Ureter (tissue), 1 donor: ENCODE results near the gene PARP15. TPM values are rescaled to one million over a fixed set of nuclear protein-coding genes. Genes with fewer than 3 reads are reported as not detected.
"Not testable (repeated sequence)": the region's sequence is repeated elsewhere in the genome, so short reads cannot be mapped to it uniquely, and the experiment has no call there.

Experiments used
- DNase-seq: peaks from one replicate; pipeline ENCODE4 v3.0.0-alpha.2; 2020; ENCODE audit warnings: low spot score
- total RNA-seq: library from RNA; stranded (reverse); gene quantifications from one replicate; pipeline ENCODE4 v1.2.4, GENCODE V29; 2023
- donor health status: DM: yes; HTN: yes; CAD: no.

The PARP15 gene
- total RNA-seq, 1 donor from 2014 or later, result 3.9 TPM

DNA sequence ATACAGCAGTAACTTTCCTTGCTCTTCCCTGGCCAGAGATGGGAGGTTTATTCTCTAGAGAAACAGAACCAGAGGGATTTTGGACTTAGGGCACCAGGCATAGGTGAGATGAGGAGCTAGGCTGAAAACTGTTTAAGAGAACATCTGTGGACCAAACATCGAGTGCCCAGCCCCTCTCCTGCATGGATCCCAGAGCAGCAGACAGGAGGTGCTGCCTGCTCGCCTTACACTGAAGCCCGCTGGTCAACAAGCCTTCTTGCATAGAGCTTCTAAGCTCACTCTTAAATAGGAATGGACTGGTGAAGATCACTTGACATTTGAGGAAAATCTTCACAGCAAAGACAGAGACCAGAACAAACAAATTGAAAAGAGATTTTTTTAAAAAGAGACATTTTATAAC lies 41.2 kb downstream of the PARP15 start:
- DNase-seq, result no peak

DNA sequence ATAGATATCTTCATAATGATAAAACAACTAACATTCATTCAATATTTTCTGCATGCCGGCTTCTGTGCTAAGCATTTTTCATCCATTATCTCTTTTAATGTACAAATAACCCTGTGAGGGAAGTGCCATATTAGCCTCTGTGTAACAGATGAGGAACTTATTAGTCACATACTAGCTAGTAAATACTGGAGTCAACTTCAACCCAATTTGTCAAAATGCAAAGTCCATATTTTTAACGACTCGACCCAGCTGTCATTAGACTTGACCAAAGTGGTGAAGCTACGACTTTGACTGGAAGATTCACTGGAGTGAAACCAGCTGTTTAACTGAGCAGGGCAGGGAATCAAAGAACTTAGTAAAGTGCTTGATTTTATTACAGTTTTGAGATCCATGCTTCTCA lies 41.6 kb downstream of the PARP15 start:
- DNase-seq, result no peak

GRCh38 chr3:122620399-122620798 lies 42.9 kb downstream of the PARP15 start:
- no peak for DNase-seq

DNA sequence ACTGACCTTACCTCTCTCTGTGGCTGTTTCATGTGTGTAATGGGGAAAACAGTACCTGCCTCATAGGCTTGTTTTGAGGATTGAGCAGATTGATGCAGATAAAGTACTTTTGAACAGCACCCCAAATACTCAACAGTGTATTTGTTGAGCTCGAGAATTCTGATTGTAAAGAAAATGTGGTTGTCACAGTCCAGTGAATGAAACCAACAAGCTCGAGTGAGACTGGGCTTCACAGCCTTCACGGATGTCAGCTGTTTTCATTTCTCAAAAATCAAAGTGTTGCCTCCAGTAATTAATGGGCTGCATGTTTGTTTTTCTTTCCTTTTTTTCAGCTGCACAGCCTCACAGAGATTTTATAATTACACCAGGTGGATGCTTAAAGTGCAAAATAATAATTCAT lies 43.7 kb downstream of the PARP15 start:
- no peak for DNase-seq

GRCh38 chr3:122623031-122623829 lies 45.8 kb downstream of the PARP15 start:
- no peak for DNase-seq

DNA sequence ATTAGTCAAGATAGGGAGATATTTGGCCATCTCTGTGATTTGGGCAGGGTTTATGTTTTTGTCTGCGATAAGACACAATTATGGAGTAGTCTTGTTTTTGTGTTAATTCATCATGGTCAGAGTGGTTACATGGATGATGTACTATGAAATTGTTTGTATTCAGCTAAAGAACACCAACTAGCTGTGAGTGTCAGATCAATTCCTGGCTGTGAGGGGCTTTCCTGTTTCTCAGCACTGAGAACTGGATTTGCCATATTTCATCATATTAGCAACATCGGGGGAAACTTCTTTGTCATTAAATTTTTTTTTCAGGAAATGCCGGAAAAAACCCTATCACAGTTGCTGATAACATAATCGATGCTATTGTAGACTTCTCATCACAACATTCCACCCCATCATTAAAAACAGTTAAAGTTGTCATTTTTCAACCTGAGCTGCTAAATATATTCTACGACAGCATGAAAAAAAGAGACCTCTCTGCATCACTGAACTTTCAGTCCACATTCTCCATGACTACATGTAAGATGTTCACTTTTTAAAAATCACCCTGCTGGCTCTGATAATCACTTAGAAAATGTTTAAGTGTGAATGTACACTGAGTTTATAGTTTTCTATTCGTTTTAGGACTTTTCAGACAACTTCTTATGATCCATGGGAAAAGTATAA lies 49.2 kb downstream of the PARP15 start:
- no peak for DNase-seq

- no peak for DNase-seq
These were observed 49.9 kb downstream of the PARP15 start for GRCh38 chr3:122627301-122627700.

- no peak for DNase-seq
These were observed 51.1 kb downstream of the PARP15 start for GRCh38 chr3:122628567-122628966.

DNA sequence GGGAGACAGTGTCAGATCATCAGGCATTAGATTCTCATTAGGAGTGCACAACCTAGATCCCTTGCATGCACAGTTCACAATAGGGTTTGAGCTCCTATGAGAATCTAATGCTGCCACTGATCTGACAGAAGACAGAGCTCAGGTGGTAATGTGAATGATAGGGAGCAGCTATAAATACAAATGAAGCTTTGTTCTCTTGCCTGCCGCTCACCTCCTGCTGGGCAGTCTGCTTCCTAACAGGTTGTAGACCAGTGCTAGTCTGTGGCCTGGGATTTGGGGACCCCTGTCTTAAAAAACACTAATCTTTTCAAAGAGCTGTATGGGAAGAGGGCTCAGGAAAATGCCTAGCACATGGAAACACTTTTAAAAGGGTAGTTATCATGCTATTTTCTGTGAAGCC lies 52.3 kb downstream of the PARP15 start:
- no peak for DNase-seq

DNA sequence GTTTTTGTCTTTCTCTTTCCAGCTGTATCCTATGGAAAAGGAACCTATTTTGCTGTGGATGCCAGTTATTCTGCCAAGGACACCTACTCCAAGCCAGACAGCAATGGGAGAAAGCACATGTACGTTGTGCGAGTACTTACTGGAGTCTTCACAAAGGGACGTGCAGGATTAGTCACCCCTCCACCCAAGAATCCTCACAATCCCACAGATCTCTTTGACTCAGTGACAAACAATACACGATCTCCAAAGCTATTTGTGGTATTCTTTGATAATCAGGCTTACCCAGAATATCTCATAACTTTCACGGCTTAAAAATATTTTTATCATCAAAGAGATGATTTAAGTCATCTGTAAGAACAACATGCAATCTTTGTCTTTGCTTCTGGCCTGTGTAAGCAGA lies 58.3 kb downstream of the PARP15 start:
- DNase-seq, result no peak

DNA sequence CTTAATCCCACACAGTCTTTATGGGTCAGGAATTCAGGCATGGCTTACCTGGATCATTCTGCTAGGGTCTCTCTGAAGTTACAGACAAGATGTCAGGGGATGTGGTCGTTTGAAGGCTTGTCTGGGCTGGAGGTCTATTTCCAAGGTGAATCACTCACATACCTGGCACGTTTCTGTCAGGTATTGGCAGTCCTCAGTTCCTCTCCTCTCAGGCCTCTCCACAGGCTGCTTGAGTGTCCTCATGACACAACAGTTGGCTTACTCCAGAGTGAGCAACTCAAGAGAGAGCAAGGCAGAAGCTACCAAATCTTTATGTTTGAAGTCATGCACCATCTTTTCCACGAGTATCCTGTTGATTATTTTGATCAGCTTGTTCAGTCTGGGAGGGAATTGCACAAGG lies 59.2 kb downstream of the PARP15 start:
- DNase-seq, result no peak

DNA sequence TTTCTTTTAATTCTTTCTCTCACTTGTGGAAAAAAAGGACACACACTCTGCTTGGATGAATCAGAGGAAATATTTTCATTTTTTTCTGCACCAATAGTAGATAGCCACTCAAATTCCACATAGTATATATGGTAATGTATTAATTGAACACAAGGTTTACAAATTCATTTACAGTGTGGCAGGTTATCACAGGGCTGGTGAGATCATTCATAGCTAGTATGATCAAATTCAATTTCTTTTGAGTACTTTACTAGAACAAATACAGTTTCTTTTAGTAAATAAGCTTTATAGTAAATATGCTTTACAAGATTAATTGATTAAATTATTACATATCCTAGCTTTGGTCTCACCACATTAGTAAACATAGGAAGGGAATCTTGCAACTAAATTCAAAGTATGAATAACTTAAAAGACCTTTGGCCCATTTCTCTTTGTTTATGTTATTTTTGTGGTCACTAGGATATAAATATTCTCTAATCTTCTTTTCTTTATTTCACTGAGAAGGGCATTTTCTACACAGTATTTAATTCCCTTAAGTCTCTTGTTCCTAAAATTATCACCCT lies 63.1 kb downstream of the PARP15 start:
- DNase-seq, result no peak

GRCh38 chr3:122642935-122643334 lies 65.5 kb downstream of the PARP15 start:
- no peak for DNase-seq

DNA sequence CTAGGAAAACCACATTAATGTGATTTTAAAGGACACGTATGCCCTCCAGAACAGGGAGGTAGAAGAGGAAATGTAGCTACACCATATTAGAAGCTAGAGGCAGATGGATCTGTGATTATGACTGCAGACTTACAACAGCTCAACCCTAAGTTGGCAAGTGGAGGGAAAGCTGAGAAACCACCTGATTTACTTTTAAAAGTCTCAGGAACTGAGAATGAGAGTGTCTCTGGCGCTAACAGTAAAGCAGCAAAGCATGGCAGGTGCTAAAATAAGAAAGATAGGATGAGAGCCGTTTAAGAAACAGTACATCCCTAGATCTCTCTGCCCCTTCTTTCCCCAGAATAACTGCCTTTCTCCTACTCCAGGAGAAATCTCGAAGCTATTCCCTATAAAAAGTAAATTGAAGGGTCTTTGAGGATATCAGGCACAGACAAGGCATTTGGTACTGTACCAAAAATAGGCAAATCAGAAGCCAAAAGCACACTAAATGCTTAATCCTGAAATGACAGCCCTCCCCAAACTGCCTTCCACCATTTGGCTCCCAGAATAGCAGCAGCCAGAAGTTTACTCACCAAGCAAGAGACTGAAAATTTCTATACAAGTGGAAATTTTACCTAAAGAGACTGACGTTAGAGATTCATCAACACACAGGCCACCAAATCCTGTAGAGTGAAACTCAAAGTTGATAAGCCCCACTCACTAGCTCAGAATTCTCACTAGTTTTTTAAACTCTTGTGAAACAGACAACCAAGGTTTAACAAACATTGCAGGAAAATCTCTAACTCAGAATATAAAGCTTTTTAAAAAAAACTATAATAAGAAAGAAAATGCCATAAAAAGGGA lies 68.9 kb downstream of the PARP15 start:
- no peak for DNase-seq

- DNase-seq, result not testable (repeated sequence)
These were observed 73.9 kb downstream of the PARP15 start for GRCh38 chr3:122651233-122651907.

DNA sequence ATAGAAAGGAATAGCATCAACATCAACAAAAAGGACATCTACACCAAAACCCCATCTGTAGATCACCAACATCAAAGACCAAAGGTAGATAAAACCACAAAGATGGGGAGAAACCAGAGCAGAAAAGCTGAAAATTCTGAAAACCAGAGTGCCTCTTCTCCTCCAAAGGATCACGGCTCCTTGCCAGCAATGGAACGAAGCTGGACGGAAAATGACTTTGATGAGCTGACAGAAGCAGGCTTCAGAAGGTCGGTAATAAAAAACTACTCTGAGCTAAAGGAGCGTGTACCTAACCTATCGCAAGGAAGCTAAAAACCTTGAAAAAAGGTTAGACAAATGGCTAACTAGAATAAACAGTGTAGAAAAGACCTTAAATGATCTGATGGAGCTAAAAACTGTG lies 74.5 kb downstream of the PARP15 start:
- DNase-seq, result not testable (repeated sequence)

DNA sequence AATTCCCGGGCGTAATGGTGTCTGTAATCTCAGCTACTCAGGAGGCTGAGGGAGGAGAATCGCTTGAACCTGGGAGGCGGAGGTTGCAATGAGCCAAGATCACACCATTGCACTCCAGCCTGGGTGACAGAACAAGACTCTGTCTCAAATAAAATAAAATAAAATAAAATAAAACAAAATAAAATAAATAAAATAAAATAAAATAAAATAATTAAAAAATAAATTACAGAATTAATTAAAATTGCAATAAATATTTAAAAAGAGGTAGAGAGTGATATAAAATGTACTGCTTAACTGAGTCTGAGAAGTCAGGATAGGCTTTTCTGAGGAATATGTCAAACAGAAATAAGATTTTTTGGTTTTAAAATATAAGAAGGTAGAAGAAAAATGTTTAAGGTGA lies 80.9 kb downstream of the PARP15 start:
- DNase-seq, result not testable (repeated sequence)

DNA sequence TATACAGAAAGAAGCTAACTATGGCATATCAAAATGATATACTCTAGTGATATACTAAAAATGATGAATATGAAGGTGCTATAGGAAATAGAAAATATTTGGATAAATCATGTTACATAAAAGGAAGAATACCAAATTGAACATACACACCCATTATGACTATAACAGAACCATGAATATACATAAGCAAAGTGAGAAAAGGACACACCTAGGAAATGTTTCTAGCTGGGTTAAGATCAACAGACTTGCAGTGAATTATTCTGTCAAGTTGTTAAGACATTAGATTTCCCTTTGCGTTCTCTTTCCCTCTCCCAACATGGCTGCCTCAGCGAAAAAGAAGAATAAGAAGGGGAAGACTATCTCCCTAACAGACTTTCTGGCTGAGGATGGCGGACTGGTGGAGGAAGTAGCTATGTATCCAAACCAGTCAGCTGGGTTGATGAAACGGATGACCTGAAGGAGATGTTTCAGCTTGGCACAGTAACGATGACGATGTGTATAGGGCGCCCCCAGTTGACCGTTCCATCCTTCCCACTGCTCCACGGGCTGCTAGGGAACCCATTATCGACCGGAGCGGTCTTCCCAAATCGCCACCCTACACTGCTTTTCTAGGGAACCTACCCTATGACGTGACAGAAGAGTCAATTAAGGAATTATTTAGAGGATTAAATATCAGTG lies 83.0 kb downstream of the PARP15 start:
- no peak for DNase-seq

DNA sequence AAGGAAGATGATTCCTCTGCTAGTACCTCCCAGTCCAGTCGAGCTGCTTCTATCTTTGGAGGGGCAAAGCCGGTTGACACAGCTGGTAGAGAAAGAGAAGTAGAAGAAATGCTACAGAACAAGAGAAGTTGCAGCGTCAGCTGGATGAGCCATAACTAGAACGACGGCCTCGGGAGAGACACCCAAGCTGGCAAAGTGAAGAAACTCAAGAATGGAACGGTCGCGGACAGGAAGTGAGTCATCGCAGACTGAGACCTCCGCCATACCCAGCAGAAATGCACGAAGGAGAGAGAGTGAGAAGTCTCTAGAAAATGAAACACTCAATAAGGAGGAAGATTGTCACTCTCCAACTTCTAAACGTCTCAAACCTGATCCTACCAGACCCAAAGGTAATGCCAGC lies 84.2 kb downstream of the PARP15 start:
- no peak for DNase-seq

DNA sequence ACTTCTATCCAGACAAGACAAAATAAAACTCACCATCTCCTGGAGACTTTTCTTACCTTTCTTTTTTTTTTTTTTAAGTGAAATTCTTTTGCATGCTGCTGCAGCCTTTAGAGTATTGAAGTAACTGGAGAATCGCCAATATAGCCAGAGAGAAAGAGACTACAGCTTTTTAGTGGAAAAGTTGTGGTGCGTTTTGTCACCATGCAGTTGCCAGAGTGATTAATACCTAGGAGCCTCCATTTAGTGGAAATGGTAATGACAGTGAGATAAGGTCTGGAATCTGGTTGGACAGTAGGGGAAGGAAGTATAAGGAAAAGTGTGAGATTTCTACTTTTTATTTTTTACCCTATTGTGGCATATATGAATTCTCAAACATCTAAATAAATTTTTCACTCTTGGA lies 85.1 kb downstream of the PARP15 start:
- DNase-seq, result no peak

DNA sequence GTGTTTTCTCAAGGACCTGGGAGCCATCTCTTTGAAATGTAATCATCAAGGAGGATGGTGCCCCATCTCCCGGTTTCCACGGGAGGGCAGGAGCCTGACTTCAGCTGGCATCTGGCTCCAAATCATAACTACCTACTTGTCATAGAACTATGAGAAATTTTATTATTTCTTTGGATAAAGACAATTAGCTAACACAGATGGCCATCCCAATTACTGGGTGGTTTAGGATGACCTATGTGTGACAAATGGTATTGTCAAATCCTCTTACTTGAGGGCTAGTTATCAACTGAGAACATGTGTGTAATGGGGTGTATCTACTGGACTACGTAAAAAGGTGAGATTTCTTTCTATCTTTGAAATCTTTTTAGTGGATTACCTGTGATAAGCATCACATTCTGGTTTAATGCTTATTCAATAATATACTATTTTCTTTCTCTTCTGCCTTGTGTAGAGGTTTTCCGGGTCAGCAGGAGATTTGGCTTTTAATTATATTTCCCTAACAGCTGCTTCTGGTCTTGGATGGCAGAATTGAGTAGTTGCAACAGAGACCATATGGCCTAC lies 87.9 kb downstream of the PARP15 start:
- DNase-seq, result no peak
